ENCODE measurements around the gene TMEM127. TPM values are rescaled to one million over a fixed set of nuclear protein-coding genes. Genes with fewer than 3 reads are reported as not detected.
"Not testable (repeated sequence)": the region's sequence is repeated elsewhere in the genome, so short reads cannot be mapped to it uniquely, and the experiment has no call there.

Gene TMEM127
- total RNA-seq, 1 experiment from 2014 or later, result 20.9 TPM

- no peak for DNase-seq (ENCODE audit: low spot score)
These were observed 24.6 kb downstream of the TMEM127 start for GRCh38 chr2:96241227-96241626.

- DNase-seq (ENCODE audit: low spot score), result no peak
These were observed 25.3 kb downstream of the TMEM127 start for GRCh38 chr2:96240341-96241038.

- DNase-seq (ENCODE audit: low spot score), result no peak
These were observed 26.0 kb downstream of the TMEM127 start for GRCh38 chr2:96239745-96240264.

- no peak for DNase-seq (ENCODE audit: low spot score)
These were observed 26.7 kb downstream of the TMEM127 start for GRCh38 chr2:96239091-96239490.

- no peak for DNase-seq (ENCODE audit: low spot score)
These were observed 27.5 kb downstream of the TMEM127 start for GRCh38 chr2:96238266-96238665.

- no peak for DNase-seq (ENCODE audit: low spot score)
These were observed 28.9 kb downstream of the TMEM127 start for GRCh38 chr2:96236882-96237281.

- no peak for DNase-seq (ENCODE audit: low spot score)
These were observed 31.9 kb downstream of the TMEM127 start for GRCh38 chr2:96233880-96234316.

- DNase-seq (ENCODE audit: low spot score), result no peak
These were observed 32.4 kb downstream of the TMEM127 start for GRCh38 chr2:96233436-96233835.

GRCh38 chr2:96231316-96231715 is 34.5 kb downstream of the TMEM127 start:
- DNase-seq (ENCODE audit: low spot score), result no peak

GRCh38 chr2:96225016-96225533 is 40.7 kb downstream of the TMEM127 start:
- DNase-seq (ENCODE audit: low spot score), result no peak

GRCh38 chr2:96221106-96221505 is 44.7 kb downstream of the TMEM127 start:
- not testable (repeated sequence) for DNase-seq (ENCODE audit: low spot score)

- DNase-seq (ENCODE audit: low spot score), result not testable (repeated sequence)
These were observed 45.8 kb downstream of the TMEM127 start for GRCh38 chr2:96219959-96220358.

- no peak for DNase-seq (ENCODE audit: low spot score)
These were observed 47.2 kb downstream of the TMEM127 start for GRCh38 chr2:96218508-96219131.

- no peak for DNase-seq (ENCODE audit: low spot score)
These were observed 51.2 kb downstream of the TMEM127 start for GRCh38 chr2:96214554-96214953.

GRCh38 chr2:96213379-96213778 is 52.4 kb downstream of the TMEM127 start:
- no peak for DNase-seq (ENCODE audit: low spot score)

GRCh38 chr2:96212339-96212738 is 53.5 kb downstream of the TMEM127 start:
- DNase-seq (ENCODE audit: low spot score), result no peak

- DNase-seq (ENCODE audit: low spot score), result no peak
These were observed 56.1 kb downstream of the TMEM127 start for GRCh38 chr2:96209729-96210085.

GRCh38 chr2:96209011-96209728 is 56.6 kb downstream of the TMEM127 start:
- no peak for DNase-seq (ENCODE audit: low spot score)

GRCh38 chr2:96208143-96209010 is 57.4 kb downstream of the TMEM127 start, which contains the start of gene STARD7:
TSS of gene STARD7 (minus strand) at chr2:96208827. CDS start at chr2:96208434, 393 bp downstream.
- peak; percentile 97 for DNase-seq (ENCODE audit: low spot score)

- DNase-seq (ENCODE audit: low spot score), result no peak
These were observed 58.0 kb downstream of the TMEM127 start for GRCh38 chr2:96207774-96208142.

GRCh38 chr2:96207073-96207773 is 58.6 kb downstream of the TMEM127 start:
- DNase-seq (ENCODE audit: low spot score), result no peak

Data from H4 (cell line).